ENCODE measurements around the gene RNASET2.

GRCh38 chr6:166933396-166933795 is 23.0 kb downstream of the RNASET2 start:
- TF ChIP-seq CTCF (IDR thresholded peaks at IDR 0.05; ENCODE audit: poor library complexity) (no peak), EZH2 (IDR thresholded peaks at IDR 0.05; ENCODE audit: borderline replicate concordance) (no peak), EZH2phosphoT487 (IDR thresholded peaks at IDR 0.05; ENCODE audit: low read depth, severe bottlenecking, unreplicated experiment) (no peak)

Measured in hepatocyte (in vitro differentiated cells).